Measurements from ENCODE around the gene SEPTIN5. TPM values are rescaled to one million over a fixed set of nuclear protein-coding genes. Genes with fewer than 3 reads are reported as not detected.

SEPTIN5 gene
- total and polyA plus RNA-seq, 9 of the 15 experiments (the other 6 are each of a cell fraction or from before 2014, with no cell fraction given): 0.03 to 195 (median 119) TPM

DNA sequence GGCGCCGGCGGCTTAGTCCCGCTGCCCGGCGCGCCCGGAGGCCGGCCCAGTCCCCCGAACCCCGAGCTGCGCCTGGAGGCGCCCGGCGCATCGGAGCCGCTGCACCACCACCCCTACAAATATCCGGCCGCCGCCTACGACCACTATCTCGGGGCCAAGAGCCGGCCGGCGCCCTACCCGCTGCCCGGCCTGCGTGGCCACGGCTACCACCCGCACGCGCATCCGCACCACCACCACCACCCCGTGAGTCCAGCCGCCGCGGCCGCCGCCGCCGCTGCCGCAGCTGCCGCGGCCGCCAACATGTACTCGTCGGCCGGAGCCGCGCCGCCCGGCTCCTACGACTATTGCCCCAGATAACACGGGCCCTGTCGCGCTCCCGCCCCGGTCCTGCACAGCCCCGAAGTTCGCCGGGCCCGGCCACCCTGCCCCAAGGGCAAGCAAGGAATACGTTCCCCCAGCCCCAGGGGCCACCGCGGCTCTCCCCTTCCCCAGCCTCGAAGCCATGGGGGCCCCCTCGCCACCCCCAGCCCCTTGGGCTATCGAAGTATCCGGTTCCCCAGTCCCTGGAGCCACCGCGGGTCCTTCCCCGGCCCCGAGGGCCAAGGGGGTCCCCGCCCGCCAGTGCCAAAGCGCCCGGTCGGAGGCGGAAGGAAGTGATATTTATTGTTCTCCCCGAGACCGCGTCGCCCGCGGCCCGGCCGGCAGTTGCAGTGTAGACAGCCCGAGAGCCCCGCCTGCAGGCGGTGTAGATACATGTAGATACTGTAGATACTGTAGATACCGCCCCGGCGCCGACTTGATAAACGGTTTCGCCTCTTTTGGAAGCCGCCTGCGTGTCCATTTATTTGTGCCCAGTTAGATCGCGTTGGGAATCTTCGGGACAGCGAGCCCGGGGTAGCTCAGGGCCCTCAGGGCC, 52.5 kb downstream of the SEPTIN5 start (continued):
- TF ChIP-seq, protein P1, sequence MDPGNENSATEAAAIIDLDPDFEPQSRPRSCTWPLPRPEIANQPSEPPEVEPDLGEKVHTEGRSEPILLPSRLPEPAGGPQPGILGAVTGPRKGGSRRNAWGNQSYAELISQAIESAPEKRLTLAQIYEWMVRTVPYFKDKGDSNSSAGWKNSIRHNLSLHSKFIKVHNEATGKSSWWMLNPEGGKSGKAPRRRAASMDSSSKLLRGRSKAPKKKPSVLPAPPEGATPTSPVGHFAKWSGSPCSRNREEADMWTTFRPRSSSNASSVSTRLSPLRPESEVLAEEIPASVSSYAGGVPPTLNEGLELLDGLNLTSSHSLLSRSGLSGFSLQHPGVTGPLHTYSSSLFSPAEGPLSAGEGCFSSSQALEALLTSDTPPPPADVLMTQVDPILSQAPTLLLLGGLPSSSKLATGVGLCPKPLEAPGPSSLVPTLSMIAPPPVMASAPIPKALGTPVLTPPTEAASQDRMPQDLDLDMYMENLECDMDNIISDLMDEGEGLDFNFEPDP (CRISPR knock-in tag; IDR thresholded peaks at IDR 0.05): no peak
- TF ChIP-seq, protein P2, sequence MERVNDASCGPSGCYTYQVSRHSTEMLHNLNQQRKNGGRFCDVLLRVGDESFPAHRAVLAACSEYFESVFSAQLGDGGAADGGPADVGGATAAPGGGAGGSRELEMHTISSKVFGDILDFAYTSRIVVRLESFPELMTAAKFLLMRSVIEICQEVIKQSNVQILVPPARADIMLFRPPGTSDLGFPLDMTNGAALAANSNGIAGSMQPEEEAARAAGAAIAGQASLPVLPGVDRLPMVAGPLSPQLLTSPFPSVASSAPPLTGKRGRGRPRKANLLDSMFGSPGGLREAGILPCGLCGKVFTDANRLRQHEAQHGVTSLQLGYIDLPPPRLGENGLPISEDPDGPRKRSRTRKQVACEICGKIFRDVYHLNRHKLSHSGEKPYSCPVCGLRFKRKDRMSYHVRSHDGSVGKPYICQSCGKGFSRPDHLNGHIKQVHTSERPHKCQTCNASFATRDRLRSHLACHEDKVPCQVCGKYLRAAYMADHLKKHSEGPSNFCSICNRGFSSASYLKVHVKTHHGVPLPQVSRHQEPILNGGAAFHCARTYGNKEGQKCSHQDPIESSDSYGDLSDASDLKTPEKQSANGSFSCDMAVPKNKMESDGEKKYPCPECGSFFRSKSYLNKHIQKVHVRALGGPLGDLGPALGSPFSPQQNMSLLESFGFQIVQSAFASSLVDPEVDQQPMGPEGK (CRISPR knock-in tag; IDR thresholded peaks at IDR 0.05; ENCODE audit: borderline replicate concordance): no peak
- TF ChIP-seq TAF7 (tag; IDR thresholded peaks at IDR 0.05): no peak
- TF ChIP-seq, protein P3, sequence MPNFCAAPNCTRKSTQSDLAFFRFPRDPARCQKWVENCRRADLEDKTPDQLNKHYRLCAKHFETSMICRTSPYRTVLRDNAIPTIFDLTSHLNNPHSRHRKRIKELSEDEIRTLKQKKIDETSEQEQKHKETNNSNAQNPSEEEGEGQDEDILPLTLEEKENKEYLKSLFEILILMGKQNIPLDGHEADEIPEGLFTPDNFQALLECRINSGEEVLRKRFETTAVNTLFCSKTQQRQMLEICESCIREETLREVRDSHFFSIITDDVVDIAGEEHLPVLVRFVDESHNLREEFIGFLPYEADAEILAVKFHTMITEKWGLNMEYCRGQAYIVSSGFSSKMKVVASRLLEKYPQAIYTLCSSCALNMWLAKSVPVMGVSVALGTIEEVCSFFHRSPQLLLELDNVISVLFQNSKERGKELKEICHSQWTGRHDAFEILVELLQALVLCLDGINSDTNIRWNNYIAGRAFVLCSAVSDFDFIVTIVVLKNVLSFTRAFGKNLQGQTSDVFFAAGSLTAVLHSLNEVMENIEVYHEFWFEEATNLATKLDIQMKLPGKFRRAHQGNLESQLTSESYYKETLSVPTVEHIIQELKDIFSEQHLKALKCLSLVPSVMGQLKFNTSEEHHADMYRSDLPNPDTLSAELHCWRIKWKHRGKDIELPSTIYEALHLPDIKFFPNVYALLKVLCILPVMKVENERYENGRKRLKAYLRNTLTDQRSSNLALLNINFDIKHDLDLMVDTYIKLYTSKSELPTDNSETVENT (CRISPR knock-in tag; IDR thresholded peaks at IDR 0.05): no peak
- no peak for TF ChIP-seq U2AF2 (optimal IDR thresholded peaks at IDR 0.05; ENCODE audit: low read depth, low read length)
- no peak for TF ChIP-seq TRIM28 (IDR thresholded peaks at IDR 0.05)
- TF ChIP-seq TAF15 (IDR thresholded peaks at IDR 0.05; ENCODE audit: low read depth, low read length): no peak
- TF ChIP-seq SIN3B (IDR thresholded peaks at IDR 0.05; ENCODE audit: low read depth): no peak
- TF ChIP-seq, protein P4, sequence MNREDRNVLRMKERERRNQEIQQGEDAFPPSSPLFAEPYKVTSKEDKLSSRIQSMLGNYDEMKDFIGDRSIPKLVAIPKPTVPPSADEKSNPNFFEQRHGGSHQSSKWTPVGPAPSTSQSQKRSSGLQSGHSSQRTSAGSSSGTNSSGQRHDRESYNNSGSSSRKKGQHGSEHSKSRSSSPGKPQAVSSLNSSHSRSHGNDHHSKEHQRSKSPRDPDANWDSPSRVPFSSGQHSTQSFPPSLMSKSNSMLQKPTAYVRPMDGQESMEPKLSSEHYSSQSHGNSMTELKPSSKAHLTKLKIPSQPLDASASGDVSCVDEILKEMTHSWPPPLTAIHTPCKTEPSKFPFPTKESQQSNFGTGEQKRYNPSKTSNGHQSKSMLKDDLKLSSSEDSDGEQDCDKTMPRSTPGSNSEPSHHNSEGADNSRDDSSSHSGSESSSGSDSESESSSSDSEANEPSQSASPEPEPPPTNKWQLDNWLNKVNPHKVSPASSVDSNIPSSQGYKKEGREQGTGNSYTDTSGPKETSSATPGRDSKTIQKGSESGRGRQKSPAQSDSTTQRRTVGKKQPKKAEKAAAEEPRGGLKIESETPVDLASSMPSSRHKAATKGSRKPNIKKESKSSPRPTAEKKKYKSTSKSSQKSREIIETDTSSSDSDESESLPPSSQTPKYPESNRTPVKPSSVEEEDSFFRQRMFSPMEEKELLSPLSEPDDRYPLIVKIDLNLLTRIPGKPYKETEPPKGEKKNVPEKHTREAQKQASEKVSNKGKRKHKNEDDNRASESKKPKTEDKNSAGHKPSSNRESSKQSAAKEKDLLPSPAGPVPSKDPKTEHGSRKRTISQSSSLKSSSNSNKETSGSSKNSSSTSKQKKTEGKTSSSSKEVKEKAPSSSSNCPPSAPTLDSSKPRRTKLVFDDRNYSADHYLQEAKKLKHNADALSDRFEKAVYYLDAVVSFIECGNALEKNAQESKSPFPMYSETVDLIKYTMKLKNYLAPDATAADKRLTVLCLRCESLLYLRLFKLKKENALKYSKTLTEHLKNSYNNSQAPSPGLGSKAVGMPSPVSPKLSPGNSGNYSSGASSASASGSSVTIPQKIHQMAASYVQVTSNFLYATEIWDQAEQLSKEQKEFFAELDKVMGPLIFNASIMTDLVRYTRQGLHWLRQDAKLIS (CRISPR knock-in tag; IDR thresholded peaks at IDR 0.05): no peak
- TF ChIP-seq RB1 (IDR thresholded peaks at IDR 0.05; ENCODE audit: low read depth): peak; percentile 55; the same call in 1 of the 2 replicates
- TF ChIP-seq, protein P5, sequence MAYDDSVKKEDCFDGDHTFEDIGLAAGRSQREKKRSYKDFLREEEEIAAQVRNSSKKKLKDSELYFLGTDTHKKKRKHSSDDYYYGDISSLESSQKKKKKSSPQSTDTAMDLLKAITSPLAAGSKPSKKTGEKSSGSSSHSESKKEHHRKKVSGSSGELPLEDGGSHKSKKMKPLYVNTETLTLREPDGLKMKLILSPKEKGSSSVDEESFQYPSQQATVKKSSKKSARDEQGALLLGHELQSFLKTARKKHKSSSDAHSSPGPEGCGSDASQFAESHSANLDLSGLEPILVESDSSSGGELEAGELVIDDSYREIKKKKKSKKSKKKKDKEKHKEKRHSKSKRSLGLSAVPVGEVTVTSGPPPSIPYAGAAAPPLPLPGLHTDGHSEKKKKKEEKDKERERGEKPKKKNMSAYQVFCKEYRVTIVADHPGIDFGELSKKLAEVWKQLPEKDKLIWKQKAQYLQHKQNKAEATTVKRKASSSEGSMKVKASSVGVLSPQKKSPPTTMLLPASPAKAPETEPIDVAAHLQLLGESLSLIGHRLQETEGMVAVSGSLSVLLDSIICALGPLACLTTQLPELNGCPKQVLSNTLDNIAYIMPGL (CRISPR knock-in tag; IDR thresholded peaks at IDR 0.05): 0 out of 2 replicates have a peak, but pooled peaks have one; percentile 43
- no peak for TF ChIP-seq MXI1 (IDR thresholded peaks at IDR 0.05; ENCODE audit: low read depth, low read length)
